HG02759 (cell line): ENCODE measurements around the gene FYTTD1.

Experiments
- ATAC-seq: cut with Tn5 transposase; IDR thresholded peaks from one replicate; pipeline ENCODE4 v1.9.1; 2021; ENCODE audit warnings: mild to moderate bottlenecking, moderate library complexity; ENCODE audit not compliant: unreplicated experiment

FYTTD1 gene

GRCh38 chr3:197790033-197790432 lies 40.4 kb downstream of the FYTTD1 start:
- no peak for ATAC-seq

- ATAC-seq: peak; percentile 86
Measured at GRCh38 chr3:197791113-197791891, 41.6 kb downstream of the FYTTD1 start, which contains the start of gene LRCH3. LRCH3 (plus strand) TSS chr3:197791254; CDS start chr3:197791279, 25 bp downstream.

DNA sequence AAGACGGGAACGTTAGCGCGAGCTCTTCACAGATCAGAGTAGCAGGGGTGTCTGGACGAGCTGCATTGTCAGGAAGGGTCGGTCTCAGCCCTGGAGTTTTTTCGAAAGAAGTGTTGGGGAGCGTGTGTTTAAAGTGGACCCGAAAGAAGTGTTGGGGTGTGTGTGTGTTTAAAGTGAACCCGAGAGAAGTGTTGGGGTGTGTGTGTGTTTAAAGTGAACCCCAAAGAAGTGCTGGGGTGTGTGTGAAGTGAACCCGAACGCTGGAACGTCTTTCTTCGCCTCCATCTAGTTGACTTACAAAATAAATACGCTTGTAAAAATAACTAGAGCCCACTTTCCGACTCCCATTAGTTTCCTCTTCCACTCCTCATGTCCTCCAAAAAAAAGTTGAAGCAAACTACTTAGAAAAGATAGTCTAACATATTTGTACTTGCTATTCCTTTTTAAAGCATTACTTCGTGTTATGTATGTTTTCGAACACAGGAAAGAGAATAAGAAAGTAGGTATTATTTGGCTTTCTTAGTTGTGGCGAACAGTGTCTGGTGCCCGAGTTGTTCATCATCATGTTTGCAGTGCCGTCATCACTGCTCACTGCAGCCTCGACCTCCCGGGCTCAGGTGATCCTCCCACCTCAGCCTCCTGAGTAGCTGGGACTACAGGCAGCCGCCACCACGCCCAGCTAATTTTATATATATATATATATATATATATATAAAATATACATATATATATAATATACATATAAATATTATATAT lies 42.4 kb downstream of the FYTTD1 start:
- peak; percentile 32 for ATAC-seq

DNA sequence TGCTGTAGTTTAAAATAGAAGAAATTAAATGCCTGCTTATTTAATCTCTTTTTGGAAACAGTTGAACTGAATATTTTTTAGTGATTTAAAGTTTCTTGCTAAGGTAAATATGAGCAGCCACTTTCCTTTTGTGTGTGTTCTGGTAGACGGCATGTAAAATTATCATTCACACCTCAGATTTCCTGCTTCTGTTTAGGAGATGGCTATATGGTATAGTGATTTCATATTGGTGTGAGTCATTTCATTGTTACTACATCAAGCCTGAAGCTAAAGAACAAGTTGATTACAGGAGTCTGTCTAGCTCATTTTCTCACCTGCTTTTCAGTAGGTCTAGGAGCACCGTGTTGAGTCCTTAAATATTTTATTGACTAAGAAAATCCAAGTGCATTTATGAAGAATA lies 43.6 kb downstream of the FYTTD1 start:
- ATAC-seq: no peak

- ATAC-seq: no peak
Measured at GRCh38 chr3:197794115-197794514, 44.4 kb downstream of the FYTTD1 start.

DNA sequence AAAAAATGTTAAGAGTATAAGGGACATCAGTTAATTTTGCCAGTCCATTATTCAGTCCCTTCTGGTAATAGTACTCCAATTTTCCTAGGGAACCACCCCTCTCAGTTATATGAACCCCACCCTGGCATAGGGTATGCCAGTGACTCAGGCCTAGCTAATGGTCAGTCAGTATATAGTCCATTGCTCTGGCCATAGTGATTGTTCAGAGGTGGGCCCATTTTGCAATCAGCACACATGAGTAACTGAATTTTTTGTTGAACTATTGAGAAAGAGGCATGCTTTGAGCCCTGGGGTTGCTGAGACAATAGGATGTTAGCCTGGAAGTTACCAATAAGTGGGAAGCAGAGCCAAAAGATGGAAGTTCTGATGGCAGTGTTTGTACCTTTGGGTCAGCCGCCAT lies 45.5 kb downstream of the FYTTD1 start:
- no peak for ATAC-seq

GRCh38 chr3:197796087-197796486 lies 46.4 kb downstream of the FYTTD1 start:
- no peak for ATAC-seq

DNA sequence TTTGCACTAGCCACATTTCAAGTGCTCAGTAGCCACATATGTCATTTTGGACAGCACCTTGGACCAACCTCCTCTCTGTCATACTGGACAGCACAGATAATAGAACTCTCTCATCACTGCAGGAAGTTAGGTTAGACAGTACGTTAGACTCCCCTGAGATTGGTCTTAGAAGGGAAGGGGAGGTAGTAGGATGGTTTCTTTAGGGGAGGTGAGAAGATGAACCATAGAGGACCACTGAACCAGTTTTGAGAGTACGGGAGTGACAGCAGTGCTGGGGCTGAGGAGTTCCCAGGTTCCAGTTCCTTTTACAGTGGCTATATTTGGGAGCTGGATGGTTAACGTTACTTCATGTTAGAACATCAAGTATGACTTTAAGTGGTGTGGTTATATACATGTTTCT lies 49.2 kb downstream of the FYTTD1 start:
- ATAC-seq: peak; percentile 51

GRCh38 chr3:197800379-197800778 lies 50.7 kb downstream of the FYTTD1 start:
- ATAC-seq: no peak

DNA sequence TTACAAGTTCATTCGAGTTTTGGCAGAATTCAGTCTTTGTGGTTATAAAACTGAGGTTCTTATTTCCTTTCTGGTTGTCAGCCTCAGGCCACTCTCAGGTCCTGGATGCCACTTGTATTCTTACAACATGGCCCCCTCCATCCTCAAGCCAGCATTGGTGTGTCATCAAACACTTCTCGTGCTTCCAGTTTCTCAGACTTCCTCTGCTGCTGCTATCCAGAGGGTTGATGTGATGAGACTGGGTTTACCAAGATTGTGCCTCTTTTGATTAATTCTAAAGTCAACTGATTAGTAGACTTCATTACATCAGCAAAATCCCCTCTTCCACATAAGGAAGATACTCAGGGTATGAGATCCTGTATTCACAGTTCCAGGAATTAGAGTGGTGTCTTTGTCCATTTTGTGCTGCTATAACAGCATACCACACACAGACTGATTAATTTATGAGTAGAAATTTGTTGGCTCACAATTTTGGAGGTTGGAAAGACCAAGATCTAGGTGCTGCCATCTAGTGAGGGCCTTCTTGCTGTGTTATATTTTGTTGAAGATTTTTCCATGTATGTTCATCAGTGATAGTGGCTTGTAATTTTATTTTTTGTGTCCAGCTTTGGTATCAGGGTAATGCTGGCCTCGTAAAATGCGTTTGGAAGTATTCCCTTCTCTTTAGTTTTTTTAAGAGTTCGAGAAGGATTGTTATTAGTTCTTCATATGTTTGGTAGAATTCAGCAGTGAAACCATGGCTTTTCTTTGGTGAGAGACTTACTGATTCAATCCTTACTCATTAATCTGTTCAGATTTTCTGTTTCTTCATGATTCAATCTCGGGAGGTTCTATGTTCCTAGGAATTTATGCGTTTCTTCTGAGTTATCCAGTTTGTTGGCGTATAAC lies 52.5 kb downstream of the FYTTD1 start:
- ATAC-seq: no peak

DNA sequence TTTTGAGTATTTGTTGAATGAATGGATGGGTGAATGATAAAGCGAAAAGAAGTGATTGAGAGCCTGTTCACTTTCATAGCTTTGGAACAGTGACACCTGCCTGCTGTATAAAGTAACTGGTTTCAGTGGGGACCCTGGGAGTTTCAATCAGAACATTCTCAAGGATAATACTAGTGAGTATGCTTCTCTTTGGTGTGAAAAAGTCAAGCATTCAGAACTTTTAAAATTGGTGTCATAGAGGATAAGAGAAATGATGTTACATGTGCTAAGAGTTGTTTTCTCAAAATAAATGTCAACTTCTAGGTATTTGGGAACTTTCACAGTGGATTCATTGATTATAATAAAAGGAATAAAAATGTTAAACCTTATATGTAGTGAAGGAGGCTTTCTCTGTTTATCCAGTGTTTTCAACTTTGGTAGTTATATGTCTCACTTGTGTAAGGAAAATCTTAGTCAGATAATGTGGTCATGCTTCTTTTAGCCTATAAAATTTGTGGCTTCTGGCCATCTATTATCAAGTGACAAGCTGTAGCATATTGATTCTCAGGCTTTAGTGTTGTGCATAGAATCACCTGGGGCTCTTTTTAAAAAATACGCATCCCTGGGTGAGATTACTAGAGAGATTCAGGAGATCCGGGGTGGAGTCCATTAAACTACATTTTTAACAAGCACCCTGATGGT lies 53.2 kb downstream of the FYTTD1 start:
- no peak for ATAC-seq

DNA sequence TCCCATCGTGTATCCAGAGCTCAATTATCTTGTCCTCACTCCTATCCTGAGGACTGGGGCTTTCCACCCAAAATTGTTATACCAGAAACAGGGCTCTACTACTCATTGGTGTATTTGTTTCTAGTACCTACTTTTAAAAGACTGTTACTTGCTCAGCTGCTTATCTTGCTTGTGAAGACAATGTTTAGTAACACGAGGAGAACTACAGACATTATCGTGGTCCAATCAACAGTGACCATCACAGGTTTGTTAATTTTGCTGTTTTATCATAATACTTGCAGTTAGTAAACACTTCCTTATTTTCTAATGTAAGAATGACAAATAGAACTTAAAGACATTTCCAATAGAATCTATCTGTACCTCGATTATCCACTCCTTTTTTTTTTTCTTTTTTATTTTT lies 54.8 kb downstream of the FYTTD1 start:
- no peak for ATAC-seq

GRCh38 chr3:197807969-197808587 lies 58.4 kb downstream of the FYTTD1 start:
- ATAC-seq: no peak

- ATAC-seq: no peak
Measured at GRCh38 chr3:197809356-197810020, 59.8 kb downstream of the FYTTD1 start.

DNA sequence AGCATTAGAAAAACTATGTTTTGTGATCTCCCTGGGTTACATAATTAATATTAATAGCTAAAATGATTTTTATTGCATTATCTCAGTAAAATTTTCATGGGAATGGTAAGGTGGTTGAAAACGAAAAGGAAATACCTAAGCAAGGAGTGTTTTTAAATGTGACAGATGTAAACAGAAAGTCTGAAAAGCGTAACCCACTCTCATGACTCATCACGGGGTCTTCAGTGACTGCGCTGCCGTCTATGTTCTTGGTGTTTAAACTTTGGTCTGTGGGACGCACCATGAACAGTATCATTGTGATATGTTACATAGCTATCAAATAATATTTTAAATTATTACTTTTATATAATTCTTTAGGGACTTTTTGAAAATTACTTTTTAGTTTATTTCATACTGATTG lies 61.2 kb downstream of the FYTTD1 start:
- no peak for ATAC-seq

DNA sequence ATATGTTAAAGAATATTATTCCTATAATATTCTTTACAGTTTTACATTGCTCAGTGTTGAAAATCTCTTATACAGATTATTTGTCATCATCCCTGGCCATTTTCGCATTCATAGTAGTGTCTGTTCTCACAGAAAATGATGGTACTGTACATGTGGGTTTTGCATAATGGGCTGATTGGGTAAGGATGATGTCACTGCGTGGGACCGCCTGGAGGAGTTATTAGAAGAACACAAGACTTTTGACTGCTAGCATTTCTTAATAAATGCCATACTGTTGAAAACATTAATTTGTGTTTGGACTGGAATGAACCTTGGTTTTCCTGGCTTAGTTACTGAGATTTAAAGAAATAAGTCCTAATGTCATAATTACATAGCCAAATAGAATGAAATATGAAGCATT lies 61.7 kb downstream of the FYTTD1 start:
- ATAC-seq: no peak

GRCh38 chr3:197814372-197814771 lies 64.7 kb downstream of the FYTTD1 start:
- ATAC-seq: no peak

DNA sequence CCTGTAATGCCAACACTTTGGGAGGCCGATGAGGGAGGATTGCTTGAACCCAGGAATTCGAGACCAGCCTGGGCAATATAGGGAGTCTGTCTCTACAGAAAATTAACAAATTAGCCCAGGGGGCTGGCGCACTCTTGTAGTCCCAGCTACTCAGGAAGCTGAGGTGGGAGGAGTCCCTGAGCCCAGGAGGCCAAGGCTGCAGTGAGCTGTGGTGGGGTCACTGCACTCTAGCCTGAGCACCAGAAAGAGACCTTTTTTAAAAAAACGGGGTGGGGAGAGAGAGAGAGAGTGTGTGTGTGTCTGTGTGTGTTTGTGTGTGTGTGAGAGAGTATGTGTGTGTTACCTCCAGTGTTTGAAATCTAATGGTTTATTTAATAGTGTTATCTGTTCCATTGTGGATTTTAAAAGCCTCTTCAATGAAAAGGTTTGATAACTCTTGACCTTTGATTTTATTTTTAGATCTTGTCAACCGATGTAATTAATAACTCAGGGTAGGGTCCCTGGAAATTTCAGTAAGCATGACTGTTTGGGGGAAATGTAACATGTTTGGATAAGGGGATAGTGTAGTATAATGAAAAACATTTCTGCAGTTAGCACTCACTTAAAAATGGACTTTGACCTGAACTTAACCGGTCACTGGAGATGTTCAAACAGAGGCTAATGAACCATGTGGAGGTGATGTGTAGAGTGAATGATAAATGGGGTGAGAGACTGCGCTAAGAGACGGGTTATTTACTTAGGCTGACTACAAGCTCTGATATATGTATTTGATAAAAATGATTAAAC lies 71.1 kb downstream of the FYTTD1 start:
- ATAC-seq: no peak
